H9 (cell line): ENCODE data around the gene KCNMA1. TPM values are rescaled to one million over a fixed set of nuclear protein-coding genes. Genes with fewer than 3 reads are reported as not detected.

Source experiments
- DNase-seq: peaks from one replicate; pipeline ENCODE4 v3.0.0-alpha.2; 2017
- H2AFZ ChIP-seq: one replicate; pipeline ENCODE4 v1.6.1; 2013; ENCODE audit warnings: mild to moderate bottlenecking, low read length, control low read depth, moderate library complexity
- H2AK5ac ChIP-seq: 2 replicates; pipeline ENCODE4 v1.6.1; 2013; ENCODE audit warnings: low read length, control low read depth, mixed read lengths; ENCODE audit not compliant: insufficient read length
- H2BK120ac ChIP-seq: one replicate; pipeline ENCODE4 v1.6.1; 2013; ENCODE audit warnings: low read depth, mild to moderate bottlenecking, low read length, control low read depth, inconsistent platforms; ENCODE audit not compliant: poor library complexity, severe bottlenecking
- H2BK12ac ChIP-seq: 2 replicates; pipeline ENCODE4 v1.6.1; 2013; ENCODE audit warnings: low read length, control low read depth, mixed read lengths, low read depth; ENCODE audit not compliant: insufficient read length
- H2BK15ac ChIP-seq: 2 replicates; pipeline ENCODE4 v1.6.1; 2013; ENCODE audit warnings: low read depth, low read length, control low read depth
- H2BK20ac ChIP-seq: one replicate; pipeline ENCODE4 v1.6.1; 2013; ENCODE audit warnings: low read depth, mild to moderate bottlenecking, low read length, control low read depth, inconsistent platforms; ENCODE audit not compliant: poor library complexity, severe bottlenecking
- H2BK5ac ChIP-seq: 2 replicates; pipeline ENCODE4 v1.6.1; 2013; ENCODE audit warnings: low read length, control low read depth, mixed read lengths; ENCODE audit not compliant: insufficient read length
- H3K14ac ChIP-seq: 2 replicates; pipeline ENCODE4 v1.6.1; 2013; ENCODE audit warnings: low read length, control low read depth; ENCODE audit not compliant: insufficient read depth
- H3K18ac ChIP-seq: 2 replicates; pipeline ENCODE4 v1.6.1; 2013; ENCODE audit warnings: low read depth, mild to moderate bottlenecking, mixed read lengths, low read length, control low read depth; ENCODE audit not compliant: insufficient read length
- H3K23ac ChIP-seq: 2 replicates; pipeline ENCODE4 v1.6.1; 2013; ENCODE audit warnings: low read length, control low read depth, mixed read lengths, low read depth; ENCODE audit not compliant: insufficient read length
- H3K23me2 ChIP-seq: 2 replicates; pipeline ENCODE4 v1.6.1; 2013; ENCODE audit warnings: low read depth, mild to moderate bottlenecking, mixed read lengths, low read length, control low read depth; ENCODE audit not compliant: insufficient read length, poor library complexity, severe bottlenecking
- H3K27ac ChIP-seq: 2 replicates; pipeline ENCODE4 v1.5.1; 2013; ENCODE audit warnings: low read length, control low read depth, mixed read lengths, low read depth; ENCODE audit not compliant: insufficient read length
- H3K27me3 ChIP-seq: 2 replicates; pipeline ENCODE4 v1.6.1; 2013; ENCODE audit warnings: low read length, control low read depth, inconsistent platforms; ENCODE audit not compliant: insufficient read depth
- H3K4ac ChIP-seq: 2 replicates; pipeline ENCODE4 v1.6.1; 2013; ENCODE audit warnings: low read depth, mild to moderate bottlenecking, control low read depth, inconsistent platforms, low read length, moderate library complexity
- H3K4me1 ChIP-seq: 2 replicates; pipeline ENCODE4 v1.6.1; 2013; ENCODE audit warnings: low read length, control low read depth, inconsistent platforms; ENCODE audit not compliant: insufficient read depth
- H3K4me2 ChIP-seq: 2 replicates; pipeline ENCODE4 v1.6.1; 2013; ENCODE audit warnings: low read length, control low read depth, mixed read lengths; ENCODE audit not compliant: insufficient read length, insufficient read depth
- H3K56ac ChIP-seq: 2 replicates; pipeline ENCODE4 v1.6.1; 2013; ENCODE audit warnings: low read depth, mild to moderate bottlenecking, mixed read lengths, low read length, control low read depth; ENCODE audit not compliant: insufficient read length
- H3K79me1 ChIP-seq: 2 replicates; pipeline ENCODE4 v1.6.1; 2013; ENCODE audit warnings: low read depth, mild to moderate bottlenecking, moderate library complexity, low read length, control low read depth, inconsistent platforms; ENCODE audit not compliant: insufficient read depth, poor library complexity, severe bottlenecking
- H3K79me2 ChIP-seq: 2 replicates; pipeline ENCODE4 v1.6.1; 2013; ENCODE audit warnings: low read length, control low read depth, inconsistent platforms; ENCODE audit not compliant: insufficient read depth
- H3K9ac ChIP-seq: 2 replicates; pipeline ENCODE4 v1.6.1; 2013; ENCODE audit warnings: low read length, control low read depth, mixed read lengths; ENCODE audit not compliant: insufficient read length; ENCODE audit errors: extremely low read depth
- H3K9me3 ChIP-seq: one replicate; pipeline ENCODE4 v1.6.1; 2013; ENCODE audit warnings: low read depth, low read length, inconsistent platforms; ENCODE audit not compliant: control insufficient read depth
- H3T11ph ChIP-seq: one replicate; pipeline ENCODE4 v1.6.1; 2013; ENCODE audit warnings: mild to moderate bottlenecking, low read length, control low read depth, inconsistent platforms
- H4K20me1 ChIP-seq: one replicate; pipeline ENCODE4 v1.6.1; 2013; ENCODE audit not compliant: control insufficient read depth, insufficient read length, insufficient read depth
- H4K5ac ChIP-seq: 2 replicates; pipeline ENCODE4 v1.6.1; 2013; ENCODE audit warnings: low read depth, mild to moderate bottlenecking, mixed read lengths, low read length, control low read depth; ENCODE audit not compliant: insufficient read length
- H4K8ac ChIP-seq: replicated peaks from 2 replicates; pipeline ENCODE4 v1.6.1; 2013; ENCODE audit warnings: low read length, control low read depth, mixed read lengths, low read depth; ENCODE audit not compliant: insufficient read length
- H4K91ac ChIP-seq: 2 replicates; pipeline ENCODE4 v1.6.1; 2013; ENCODE audit warnings: low read depth, mild to moderate bottlenecking, moderate library complexity, mixed read lengths, low read length, control low read depth; ENCODE audit not compliant: insufficient read length
- H3K27ac Mint-ChIP-seq, 3 experiments: 2 replicates in 2 of 3; 3 replicates in 1 of 3; pipeline ENCODE4 v1.8.0; 2020 to 2021; ENCODE audit warnings: mixed read lengths in 3 of 3, mild to moderate bottlenecking in 1 of 3, moderate library complexity in 1 of 3
- H3K27me3 Mint-ChIP-seq: 2 replicates; pipeline ENCODE4 v1.8.0; 2021; ENCODE audit warnings: low read depth, mild to moderate bottlenecking, moderate library complexity, mixed read lengths
- H3K36me3 Mint-ChIP-seq, 3 experiments: 2 replicates in 2 of 3; 3 replicates in 1 of 3; pipeline ENCODE4 v1.8.0; 2020 to 2021; ENCODE audit warnings: low read depth in 3 of 3, mixed read lengths in 3 of 3; ENCODE audit not compliant: insufficient read depth in 1 of 3
- H3K4me1 Mint-ChIP-seq, 2 experiments: 2 replicates each; pipeline ENCODE4 v1.8.0; 2020; ENCODE audit warnings: mixed read lengths in 2 of 2
- H3K4me3 Mint-ChIP-seq, 2 experiments: 2 replicates in 1 of 2; 3 replicates in 1 of 2; pipeline ENCODE4 v1.8.0; 2020 to 2021; ENCODE audit warnings: mild to moderate bottlenecking in 2 of 2, mixed read lengths in 2 of 2, moderate library complexity in 1 of 2
- H3K9me3 Mint-ChIP-seq, 2 experiments: 2 replicates in 1 of 2; 3 replicates in 1 of 2; pipeline ENCODE4 v1.8.0; 2020; ENCODE audit warnings: mild to moderate bottlenecking in 2 of 2, mixed read lengths in 2 of 2, moderate library complexity in 1 of 2
- CTCF ChIP-seq: fragments of 200-600 bp; sonication (generic); conservative IDR thresholded peaks from 3 replicates; pipeline ENCODE4 v1.8.0; 2021; ENCODE audit warnings: antibody characterized with exemption, mild to moderate bottlenecking
- WGBS: extraction: QIAGEN DNeasy Blood & Tissue Kit; methylation state at CpG from one replicate; pipeline ENCODE4 v1.1.7; 2013; ENCODE audit warnings: missing lambda C conversion rate, low lambda C conversion rate, mixed read lengths; ENCODE audit not compliant: insufficient read length; ENCODE audit errors: extremely low coverage; 5-methylcytosine and 5-hydroxymethylcytosine counted together
- total RNA-seq: library from RNA; stranded (reverse); gene quantifications from 2 replicates; pipeline ENCODE4 v1.2.1, GENCODE V29; 2021

The KCNMA1 gene
- total RNA-seq, 1 experiment from 2014 or later = 2.0 TPM

GRCh38 chr10:77350711-77351119 lies 286.9 kb downstream of the KCNMA1 start:
- no peaks in the 10 kb centered on the region for H3K9me3 Mint-ChIP-seq
- H3K79me2 ChIP-seq = no peaks in the 10 kb centered on the region
- no peak overlapping the region for H3K27ac ChIP-seq
- H4K5ac ChIP-seq = no peak overlapping the region
- no peak overlapping the region for H3T11ph ChIP-seq
- no peak overlapping the region for H3K18ac ChIP-seq
- H2BK120ac ChIP-seq = no peak overlapping the region
- H4K91ac ChIP-seq = no peak overlapping the region
- H3K36me3 Mint-ChIP-seq = no peaks in the 10 kb centered on the region
- no CpG with 5 or more reads among the region's 1 CpG for WGBS
- H3K9ac ChIP-seq = no peak overlapping the region
- no peak overlapping the region for H2BK15ac ChIP-seq
- no peak overlapping the region for H3K27ac Mint-ChIP-seq
- no peak overlapping the region for H2AK5ac ChIP-seq
- H3K79me1 ChIP-seq = no peaks in the 10 kb centered on the region
- no peak overlapping the region for H2BK12ac ChIP-seq
- H3K23me2 ChIP-seq = no peaks in the 10 kb centered on the region
- H3K27me3 Mint-ChIP-seq = no peaks in the 10 kb centered on the region; the same call in 1 of the 2 replicates
- H4K8ac ChIP-seq = no peak overlapping the region
- no peak overlapping the region for H3K56ac ChIP-seq
- no peak overlapping the region for H2BK20ac ChIP-seq
- no peak overlapping the region for H3K14ac ChIP-seq
- H3K4ac ChIP-seq = no peak overlapping the region
- no peaks in the 10 kb centered on the region for H3K4me1 ChIP-seq
- no peak overlapping the region for H3K23ac ChIP-seq
- no peak overlapping the region for H2BK5ac ChIP-seq
- no peak for TF ChIP-seq CTCF
- H2AFZ ChIP-seq = no peak overlapping the region
- no peak for DNase-seq
- no peaks in the 10 kb centered on the region for H4K20me1 ChIP-seq
- no peaks in the 10 kb centered on the region for H3K9me3 ChIP-seq
- H3K4me2 ChIP-seq = no peak overlapping the region
- no peak overlapping the region for H3K4me3 Mint-ChIP-seq
- H3K27me3 ChIP-seq = no peaks in the 10 kb centered on the region
- H3K4me1 Mint-ChIP-seq = 0 out of 4 replicates have a peak, but pooled peaks cover 0 to 3% of the 10 kb centered on the region in 2 experiments
